Fibroblast of lung (primary cell): ENCODE data around the gene CKS2.

Experiments
- CTCF ChIP-seq, 2 donors: IDR thresholded peaks in 1 of 2; conservative IDR thresholded peaks in 1 of 2; 1 replicate in 1 of 2; 2 replicates in 1 of 2; pipeline ENCODE4 v1.5.1; 2011 to 2012; ENCODE audit warnings: low read length in 2 of 2, control low read depth in 1 of 2, inconsistent platforms in 1 of 2, low read depth in 1 of 2, mild to moderate bottlenecking in 1 of 2
- EZH2 ChIP-seq: IDR thresholded peaks from 2 replicates; pipeline ENCODE4 v1.5.1; 2012; ENCODE audit warnings: low read length, control low read depth, mild to moderate bottlenecking; ENCODE audit errors: missing control alignments

GRCh38 chr9:89360465-89360864, 49.5 kb downstream of the CKS2 start:
- TF ChIP-seq EZH2: no peak
- no peak for TF ChIP-seq CTCF (conservative IDR thresholded peaks at IDR 0.05 in 1 of 2, IDR thresholded peaks at IDR 0.05 in 1 of 2; ENCODE audit: low read depth in 1 of 2, low read length in 2 of 2)
